ENCODE measurements around the gene HEPN1.

The HEPN1 gene

GRCh38 chr11:124918950-124919349, at the start of gene HEPN1:
HEPN1 (plus strand) TSS chr11:124919250.
- no peak for DNase-seq

- DNase-seq: no peak
Measured at GRCh38 chr11:124869331-124869730, 49.7 kb upstream of the HEPN1 start.

- no peak for DNase-seq
Measured at GRCh38 chr11:124869856-124870387, 49.1 kb upstream of the HEPN1 start.

GRCh38 chr11:124870430-124870829, 48.6 kb upstream of the HEPN1 start:
- DNase-seq: no peak

- DNase-seq: no peak
Measured at GRCh38 chr11:124872280-124872679, 46.8 kb upstream of the HEPN1 start.

GRCh38 chr11:124872741-124873140, 46.3 kb upstream of the HEPN1 start:
- DNase-seq: no peak

GRCh38 chr11:124873951-124874350, 45.1 kb upstream of the HEPN1 start:
- no peak for DNase-seq

- DNase-seq: no peak
Measured at GRCh38 chr11:124874571-124875255, 44.3 kb upstream of the HEPN1 start.

GRCh38 chr11:124875401-124875800, 43.6 kb upstream of the HEPN1 start:
- DNase-seq: no peak

GRCh38 chr11:124875943-124876817, 42.9 kb upstream of the HEPN1 start:
- DNase-seq: peak; percentile 87

- no peak for DNase-seq
Measured at GRCh38 chr11:124876818-124877630, 42.0 kb upstream of the HEPN1 start.

GRCh38 chr11:124877631-124877909, 41.5 kb upstream of the HEPN1 start:
- no peak for DNase-seq

- no peak for DNase-seq
Measured at GRCh38 chr11:124877910-124878758, 40.9 kb upstream of the HEPN1 start.

- no peak for DNase-seq
Measured at GRCh38 chr11:124878759-124879492, 40.1 kb upstream of the HEPN1 start.

- DNase-seq: no peak
Measured at GRCh38 chr11:124879493-124880289, 39.4 kb upstream of the HEPN1 start.

- DNase-seq: no peak
Measured at GRCh38 chr11:124880290-124880611, 38.8 kb upstream of the HEPN1 start.

- DNase-seq: no peak
Measured at GRCh38 chr11:124880958-124881357, 38.1 kb upstream of the HEPN1 start.

GRCh38 chr11:124882339-124883071, 36.5 kb upstream of the HEPN1 start:
- no peak for DNase-seq

GRCh38 chr11:124884340-124884739, 34.7 kb upstream of the HEPN1 start:
- no peak for DNase-seq

- no peak for DNase-seq
Measured at GRCh38 chr11:124884869-124885479, 34.1 kb upstream of the HEPN1 start.
